ENCODE results near the gene NAALADL2. TPM values are rescaled to one million over a fixed set of nuclear protein-coding genes. Genes with fewer than 3 reads are reported as not detected.

NAALADL2 gene
- total RNA-seq, 1 experiment from 2014 or later, result 1.6 TPM

DNA sequence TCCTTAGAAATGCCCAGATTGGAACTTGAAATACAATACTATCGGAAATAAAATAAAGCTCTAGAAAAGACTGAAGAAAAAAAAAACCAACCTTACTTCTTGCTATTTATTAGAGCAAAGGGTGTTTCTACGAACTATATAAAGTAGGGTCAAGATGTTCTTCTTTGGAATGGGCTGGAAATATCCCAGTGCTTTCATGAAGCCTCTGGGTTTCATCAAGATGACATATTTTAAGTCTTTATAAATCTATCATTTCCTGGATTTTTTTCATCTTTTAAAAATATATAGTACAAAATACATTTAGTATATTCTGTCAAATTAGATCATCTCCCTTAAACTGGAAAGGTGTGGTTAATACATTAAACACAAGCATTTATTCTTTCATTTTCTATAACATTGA is 978.8 kb downstream of the NAALADL2 start:
- H4K91ac ChIP-seq (ENCODE audit: insufficient read length, low read depth, low read length), result no peak overlapping the region
- no peaks in the 10 kb centered on the region for H4K20me1 ChIP-seq (ENCODE audit: control insufficient read depth, insufficient read depth, insufficient read length)
- H3K9ac ChIP-seq (ENCODE audit: extremely low read depth, insufficient read length, low read length), result no peak overlapping the region
- H2BK12ac ChIP-seq (ENCODE audit: insufficient read length, low read depth, low read length), result no peak overlapping the region
- no peak overlapping the region for H2AK5ac ChIP-seq (ENCODE audit: insufficient read length, low read length)
- no peak overlapping the region for H4K5ac ChIP-seq (ENCODE audit: insufficient read length, low read depth, low read length)
- Mint-ChIP-seq H3K27ac (no peak overlapping the region), H3K9me3 (no peaks in the 10 kb centered on the region), H3K27me3 (ENCODE audit: low read depth) (no peaks in the 10 kb centered on the region), H3K36me3 (ENCODE audit: insufficient read depth in 1 of 3, low read depth in 3 of 3) (no peaks in the 10 kb centered on the region), H3K4me3 (no peak overlapping the region), H3K4me1 (peaks cover 0 to 5% of the 10 kb centered on the region in 2 experiments)
- H3K23me2 ChIP-seq (ENCODE audit: insufficient read length, low read depth, low read length, poor library complexity, severe bottlenecking), result no peaks in the 10 kb centered on the region
- no peak overlapping the region for H4K8ac ChIP-seq (replicated peaks; ENCODE audit: insufficient read length, low read depth, low read length)
- no peak for DNase-seq
- no peak overlapping the region for H3K56ac ChIP-seq (ENCODE audit: insufficient read length, low read depth, low read length)
- H2BK15ac ChIP-seq (ENCODE audit: low read depth, low read length), result no peak overlapping the region
- H3K4me1 ChIP-seq (ENCODE audit: insufficient read depth, low read length), result peaks cover 3% of the 10 kb centered on the region
- H3K14ac ChIP-seq (ENCODE audit: insufficient read depth, low read length), result no peak overlapping the region
- H3K23ac ChIP-seq (ENCODE audit: insufficient read length, low read depth, low read length), result no peak overlapping the region
- H3K27ac ChIP-seq (ENCODE audit: insufficient read length, low read depth, low read length), result no peak overlapping the region
- TF ChIP-seq, protein P1, sequence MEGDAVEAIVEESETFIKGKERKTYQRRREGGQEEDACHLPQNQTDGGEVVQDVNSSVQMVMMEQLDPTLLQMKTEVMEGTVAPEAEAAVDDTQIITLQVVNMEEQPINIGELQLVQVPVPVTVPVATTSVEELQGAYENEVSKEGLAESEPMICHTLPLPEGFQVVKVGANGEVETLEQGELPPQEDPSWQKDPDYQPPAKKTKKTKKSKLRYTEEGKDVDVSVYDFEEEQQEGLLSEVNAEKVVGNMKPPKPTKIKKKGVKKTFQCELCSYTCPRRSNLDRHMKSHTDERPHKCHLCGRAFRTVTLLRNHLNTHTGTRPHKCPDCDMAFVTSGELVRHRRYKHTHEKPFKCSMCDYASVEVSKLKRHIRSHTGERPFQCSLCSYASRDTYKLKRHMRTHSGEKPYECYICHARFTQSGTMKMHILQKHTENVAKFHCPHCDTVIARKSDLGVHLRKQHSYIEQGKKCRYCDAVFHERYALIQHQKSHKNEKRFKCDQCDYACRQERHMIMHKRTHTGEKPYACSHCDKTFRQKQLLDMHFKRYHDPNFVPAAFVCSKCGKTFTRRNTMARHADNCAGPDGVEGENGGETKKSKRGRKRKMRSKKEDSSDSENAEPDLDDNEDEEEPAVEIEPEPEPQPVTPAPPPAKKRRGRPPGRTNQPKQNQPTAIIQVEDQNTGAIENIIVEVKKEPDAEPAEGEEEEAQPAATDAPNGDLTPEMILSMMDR (conservative IDR thresholded peaks at IDR 0.05), result no peak
- H3K18ac ChIP-seq (ENCODE audit: insufficient read length, low read depth, low read length), result no peak overlapping the region
- H2BK120ac ChIP-seq (ENCODE audit: low read depth, low read length, poor library complexity, severe bottlenecking), result no peak overlapping the region
- H2AFZ ChIP-seq (ENCODE audit: low read length), result no peak overlapping the region
- no peak overlapping the region for H2BK5ac ChIP-seq (ENCODE audit: insufficient read length, low read length)
- H3T11ph ChIP-seq (ENCODE audit: low read length), result no peak overlapping the region
- no peak overlapping the region for H2BK20ac ChIP-seq (ENCODE audit: low read depth, low read length, poor library complexity, severe bottlenecking)
- no peaks in the 10 kb centered on the region for H3K79me1 ChIP-seq (ENCODE audit: insufficient read depth, low read depth, low read length, poor library complexity, severe bottlenecking)
- H3K27me3 ChIP-seq (ENCODE audit: insufficient read depth, low read length), result no peaks in the 10 kb centered on the region
- no peaks in the 10 kb centered on the region for H3K9me3 ChIP-seq (ENCODE audit: control insufficient read depth, low read depth, low read length)
- no CpG with 5 or more reads among the region's 2 CpGs for WGBS (ENCODE audit: extremely low coverage, insufficient read length, low lambda C conversion rate)
- H3K4me2 ChIP-seq (ENCODE audit: insufficient read depth, insufficient read length, low read length), result no peak overlapping the region
- no peak overlapping the region for H3K4ac ChIP-seq (ENCODE audit: low read depth, low read length)
- no peaks in the 10 kb centered on the region for H3K79me2 ChIP-seq (ENCODE audit: insufficient read depth, low read length)

All from H9 (cell line).